Spleen (tissue), 11 donors: ENCODE measurements around the gene TRABD2B. TPM values are rescaled to one million over a fixed set of nuclear protein-coding genes. Genes with fewer than 3 reads are reported as not detected.

Experiments
- DNase-seq: peaks from one replicate; pipeline ENCODE4 v3.0.0-alpha.2; 2020
- H3K27ac ChIP-seq, 8 donors: fragments of 200-600 bp; sonication (generic) in 7 of 8; 1 replicate in 4 of 8; 2 replicates in 4 of 8; pipeline versions ENCODE4 v1.5.0 to v1.8.0; 2016 to 2021; ENCODE audit warnings: inconsistent platforms in 4 of 8, mild to moderate bottlenecking in 4 of 8, moderate library complexity in 1 of 8
- H3K27me3 ChIP-seq, 7 donors: fragments of 200-600 bp; sonication (generic) in 6 of 7; replicated peaks in 1 of 7; 1 replicate in 4 of 7; 2 replicates in 3 of 7; pipeline versions ENCODE4 v1.5.0 to v1.8.0; 2016 to 2021; ENCODE audit warnings: inconsistent platforms in 3 of 7, mild to moderate bottlenecking in 1 of 7
- H3K36me3 ChIP-seq, 6 donors: fragments of 200-600 bp; sonication (generic) in 5 of 6; 1 replicate in 4 of 6; 2 replicates in 2 of 6; pipeline versions ENCODE4 v1.5.0 to v1.8.0; 2016 to 2021; ENCODE audit warnings: inconsistent platforms in 2 of 6
- H3K4me1 ChIP-seq, 6 donors: fragments of 200-600 bp; sonication (generic) in 5 of 6; 1 replicate in 3 of 6; 2 replicates in 3 of 6; pipeline versions ENCODE4 v1.5.0 to v1.8.0; 2016 to 2021; ENCODE audit warnings: inconsistent platforms in 3 of 6
- H3K4me3 ChIP-seq, 8 donors: fragments of 200-600 bp; sonication (generic) in 7 of 8; 1 replicate in 4 of 8; 2 replicates in 4 of 8; pipeline versions ENCODE4 v1.5.0 to v1.8.0; 2016 to 2021; ENCODE audit warnings: inconsistent platforms in 4 of 8, mild to moderate bottlenecking in 4 of 8, moderate library complexity in 2 of 8
- H3K9me3 ChIP-seq, 8 donors: fragments of 200-600 bp; sonication (generic) in 7 of 8; 1 replicate in 4 of 8; 2 replicates in 4 of 8; pipeline versions ENCODE4 v1.5.0 to v1.8.0; 2016 to 2021; ENCODE audit warnings: inconsistent platforms in 4 of 8
- POLR2A ChIP-seq, 3 donors: fragments of 450-650 bp; IDR thresholded peaks; one replicate each; pipeline ENCODE4 v1.5.1; 2017; ENCODE audit warnings: antibody characterized with exemption in 3 of 3, mild to moderate bottlenecking in 1 of 3
- POLR2AphosphoS5 ChIP-seq, 3 donors: sonication (generic); formaldehyde crosslinking; IDR thresholded peaks; one replicate each; pipeline ENCODE4 v1.5.1; 2017; ENCODE audit warnings: antibody characterized with exemption in 3 of 3
- WGBS, 5 donors: extraction: QIAGEN DNeasy Blood & Tissue Kit in 3 of 5; methylation state at CpG; one replicate each; pipeline versions ENCODE4 v1.1.5 to v1.1.7; 2013 to 2018; 5-methylcytosine and 5-hydroxymethylcytosine counted together
- intact Hi-C: fragments of 100-400 bp; cut with DNase I; formaldehyde crosslinking; loops from one replicate; pipeline ENCODE4 v1.15.0; 2023; ENCODE audit warnings: low total_unique reads
- polyA plus RNA-seq, 3 donors: library from polyadenylated mRNA; stranded (reverse); fragments of 200-250 nt; gene quantifications; one replicate each; pipeline ENCODE4 v1.2.1, GENCODE V29; 2013
- total RNA-seq, 7 donors: library from RNA; depleted of rRNA in 3 of 7; stranded (reverse); fragments of >200 nt in 3 of 7; fragmentation: NEBNext Ultra II Directional in 4 of 7; extraction: Animal tissue kit (Norgen Biotek cat#: 25700) in 4 of 7; gene quantifications; one replicate each; pipeline versions ENCODE4 v1.1.0 to v1.2.1, GENCODE V29; 2016 to 2021
- TF ChIP-seq, protein P1 (sequence below), 11 experiments: fragments of 200-600 bp in 7 of 11; fragments of 450-650 bp in 4 of 11; sonication (generic) in 4 of 11; IDR thresholded peaks in 8 of 11; conservative IDR thresholded peaks in 3 of 11; 1 replicate in 7 of 11; 2 replicates in 4 of 11; pipeline versions ENCODE4 v1.4.0 to v1.8.0; 2016 to 2021; ENCODE audit warnings: antibody characterized with exemption in 11 of 11, inconsistent platforms in 4 of 11, mild to moderate bottlenecking in 1 of 11
- donor health status: healthy with polysubstance abuse.
- donor health status: DM: no; HTN: no; CAD: no; lungs with moderate emphysema.
- donor health status: DM: no; HTN: no; CAD: no.
- donor health status: Bipolar disorder and iron deficiency.
- donor health status: healthy.
- donor health status: DM: no; HTN: no; CAD: no.
- donor health status: DM: yes; HTN: yes; CAD: no.

The TRABD2B gene
- total and polyA plus RNA-seq, 10 donors, result 0.11 to 3.5 (median 0.64) TPM

DNA sequence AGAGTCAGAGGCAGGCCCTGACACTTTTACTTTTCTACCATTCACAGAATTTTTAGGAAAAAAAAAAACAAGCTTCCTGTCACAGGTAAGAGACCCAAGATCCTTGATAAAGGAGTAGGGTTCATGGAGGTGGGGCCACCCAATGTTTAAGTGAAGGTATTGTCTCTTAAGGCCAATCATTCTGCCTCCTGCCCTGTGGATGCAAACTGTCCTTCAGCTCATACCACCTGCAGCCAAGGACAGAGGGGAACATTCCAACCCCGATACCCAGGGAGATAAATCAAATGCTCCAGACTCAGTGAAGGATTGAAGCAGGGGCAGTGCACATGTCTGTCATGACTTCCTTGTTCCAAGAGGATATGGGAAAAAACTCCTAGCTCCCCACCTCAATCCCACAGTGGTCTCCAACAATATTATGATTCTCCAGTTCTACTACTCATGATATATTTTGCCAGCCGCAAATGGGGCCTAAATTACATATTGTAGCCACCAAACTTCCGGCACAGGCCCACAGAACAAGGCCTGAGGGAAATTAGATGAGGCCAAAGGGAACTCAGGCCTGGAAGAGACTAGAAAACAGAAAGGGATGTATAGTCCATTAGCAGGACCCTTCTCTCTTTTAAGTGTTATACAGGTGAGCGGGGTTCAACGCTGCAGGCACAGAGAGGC, 59.5 kb downstream of the TRABD2B start:
- no peaks in the 10 kb centered on the region for H3K36me3 ChIP-seq
- peak overlapping the region in 1 of 8 donors; percentile 43 for H3K27ac ChIP-seq
- peaks cover 0 to 20% (median 0%) of the 10 kb centered on the region in 7 donors for H3K27me3 ChIP-seq
- TF ChIP-seq, protein P1, sequence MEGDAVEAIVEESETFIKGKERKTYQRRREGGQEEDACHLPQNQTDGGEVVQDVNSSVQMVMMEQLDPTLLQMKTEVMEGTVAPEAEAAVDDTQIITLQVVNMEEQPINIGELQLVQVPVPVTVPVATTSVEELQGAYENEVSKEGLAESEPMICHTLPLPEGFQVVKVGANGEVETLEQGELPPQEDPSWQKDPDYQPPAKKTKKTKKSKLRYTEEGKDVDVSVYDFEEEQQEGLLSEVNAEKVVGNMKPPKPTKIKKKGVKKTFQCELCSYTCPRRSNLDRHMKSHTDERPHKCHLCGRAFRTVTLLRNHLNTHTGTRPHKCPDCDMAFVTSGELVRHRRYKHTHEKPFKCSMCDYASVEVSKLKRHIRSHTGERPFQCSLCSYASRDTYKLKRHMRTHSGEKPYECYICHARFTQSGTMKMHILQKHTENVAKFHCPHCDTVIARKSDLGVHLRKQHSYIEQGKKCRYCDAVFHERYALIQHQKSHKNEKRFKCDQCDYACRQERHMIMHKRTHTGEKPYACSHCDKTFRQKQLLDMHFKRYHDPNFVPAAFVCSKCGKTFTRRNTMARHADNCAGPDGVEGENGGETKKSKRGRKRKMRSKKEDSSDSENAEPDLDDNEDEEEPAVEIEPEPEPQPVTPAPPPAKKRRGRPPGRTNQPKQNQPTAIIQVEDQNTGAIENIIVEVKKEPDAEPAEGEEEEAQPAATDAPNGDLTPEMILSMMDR (IDR thresholded peaks at IDR 0.05 in 8 of 11, conservative IDR thresholded peaks at IDR 0.05 in 3 of 11), result no peak
- TF ChIP-seq POLR2A (IDR thresholded peaks at IDR 0.05) (no peak), POLR2AphosphoS5 (IDR thresholded peaks at IDR 0.05) (no peak)
- DNase-seq, result no peak
- intact Hi-C loops, result no loop called here
- peaks cover 0 to 6% (median 0%) of the 10 kb centered on the region in 6 donors for H3K4me1 ChIP-seq
- H3K9me3 ChIP-seq, result no peaks in the 10 kb centered on the region
- WGBS, 5 donors, result 83 to 96% (median 89%) methylated on average over 5 of the region's 5 CpGs
- H3K4me3 ChIP-seq, result no peak overlapping the region

GRCh38 chr1:47936916-47937551, 60.2 kb downstream of the TRABD2B start:
- TF ChIP-seq POLR2AphosphoS5 (IDR thresholded peaks at IDR 0.05) (no peak), POLR2A (IDR thresholded peaks at IDR 0.05) (no peak)
- TF ChIP-seq, protein P1 (IDR thresholded peaks at IDR 0.05 in 8 of 11, conservative IDR thresholded peaks at IDR 0.05 in 3 of 11), result no peak
- DNase-seq, result no peak
- Histone ChIP-seq H3K36me3 (no peaks in the 10 kb centered on the region), H3K27me3 (peaks cover 0 to 17% (median 0%) of the 10 kb centered on the region in 7 donors), H3K9me3 (no peaks in the 10 kb centered on the region), H3K4me1 (peaks cover 0 to 6% (median 0%) of the 10 kb centered on the region in 6 donors), H3K4me3 (no peak overlapping the region), H3K27ac (no peak overlapping the region)
- intact Hi-C loops, result no loop called here
- WGBS, 5 donors, result 86 to 97% (median 95%) methylated on average over 1 of the region's 1 CpG

GRCh38 chr1:47935856-47936255, 61.3 kb downstream of the TRABD2B start:
- DNase-seq, result no peak
- TF ChIP-seq POLR2A (IDR thresholded peaks at IDR 0.05) (no peak), POLR2AphosphoS5 (IDR thresholded peaks at IDR 0.05) (no peak)
- TF ChIP-seq, protein P1 (IDR thresholded peaks at IDR 0.05 in 8 of 11, conservative IDR thresholded peaks at IDR 0.05 in 3 of 11), result no peak
- WGBS, 5 donors, result 43 to 79% (median 57%) methylated on average over 1 of the region's 1 CpG
- Histone ChIP-seq H3K4me1 (peaks cover 0 to 6% (median 0%) of the 10 kb centered on the region in 6 donors), H3K27ac (no peak overlapping the region), H3K27me3 (peaks cover 0 to 17% (median 0%) of the 10 kb centered on the region in 7 donors), H3K36me3 (no peaks in the 10 kb centered on the region), H3K4me3 (no peak overlapping the region), H3K9me3 (no peaks in the 10 kb centered on the region)
- intact Hi-C loops, result no loop called here

GRCh38 chr1:47935163-47935562, 62.0 kb downstream of the TRABD2B start:
- Histone ChIP-seq H3K27ac (peak overlapping the region in 4 of 8 donors; percentile 46 to 55 (median 50)), H3K9me3 (no peaks in the 10 kb centered on the region), H3K27me3 (peaks cover 0 to 16% (median 0%) of the 10 kb centered on the region in 7 donors), H3K4me3 (no peak overlapping the region), H3K4me1 (peaks cover 0 to 6% (median 0%) of the 10 kb centered on the region in 6 donors), H3K36me3 (no peaks in the 10 kb centered on the region)
- TF ChIP-seq, protein P1 (IDR thresholded peaks at IDR 0.05 in 8 of 11, conservative IDR thresholded peaks at IDR 0.05 in 3 of 11), result no peak
- no peak for DNase-seq
- intact Hi-C loops, result no loop called here
- 32 to 47% (median 42%) methylated on average over 4 of the region's 4 CpGs for WGBS, 5 donors
